GM12892 (cell line): ENCODE results near the gene ABCA3.

Source experiments
- POLR2A ChIP-seq: IDR thresholded peaks from 2 replicates; pipeline ENCODE4 v1.6.1; 2011; ENCODE audit warnings: low read depth, low read length, control low read depth
- POLR2AphosphoS5 ChIP-seq: IDR thresholded peaks from 2 replicates; pipeline ENCODE4 v1.6.1; 2011; ENCODE audit warnings: low read depth, low read length, control low read depth
- TAF1 ChIP-seq: IDR thresholded peaks from 2 replicates; pipeline ENCODE4 v1.6.1; 2011; ENCODE audit warnings: low read depth, mild to moderate bottlenecking, control low read depth, low read length, borderline replicate concordance

- TF ChIP-seq TAF1, result no peak
- TF ChIP-seq POLR2A, result no peak
- no peak for TF ChIP-seq POLR2AphosphoS5
These were observed 5.1 kb downstream of the ABCA3 start for GRCh38 chr16:2335286-2335895.
